Measurements from ENCODE around the gene DAPK1.

Gene DAPK1

DNA sequence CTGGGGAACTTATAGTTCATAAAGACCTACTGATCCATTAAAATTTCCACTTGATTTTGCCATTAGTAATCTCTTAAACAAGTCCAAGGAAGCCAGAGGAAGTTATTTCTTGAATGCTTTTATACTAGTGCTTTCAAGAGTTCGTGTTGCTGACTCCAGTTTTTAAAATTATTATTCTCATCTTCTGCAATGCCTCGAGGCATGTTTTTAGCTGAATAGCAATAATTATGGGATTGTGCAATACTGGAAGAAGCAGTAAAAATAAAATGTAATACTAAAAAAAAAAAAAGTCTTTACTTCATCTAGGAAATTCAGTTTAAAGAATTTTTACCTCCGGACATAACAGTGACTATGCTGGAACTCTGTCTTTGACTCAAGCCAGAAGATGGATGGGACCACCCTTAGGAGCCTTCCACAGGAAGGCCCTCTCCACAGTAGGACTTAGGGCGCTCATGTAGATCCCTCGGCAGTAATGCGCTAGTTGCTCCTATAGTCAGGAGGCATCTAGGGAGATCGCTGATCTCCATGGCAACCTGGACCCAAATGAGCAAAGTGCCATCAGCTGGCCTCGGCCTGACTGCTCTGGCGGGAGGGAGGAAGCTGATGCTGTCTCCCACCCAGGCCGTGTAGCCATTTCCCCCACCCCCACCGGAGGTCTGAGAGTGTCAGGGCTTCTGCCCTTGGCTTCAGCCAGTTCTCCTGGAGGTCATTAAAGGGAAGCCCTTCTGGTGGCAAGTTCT, 56.7 kb downstream of the DAPK1 start:
- Histone ChIP-seq H4K20me1 (ENCODE audit: insufficient read depth, low read length) (no peaks in the 10 kb centered on the region), H3K9ac (ENCODE audit: low read length) (no peak overlapping the region), H3K9me3 (replicated peaks; ENCODE audit: insufficient read depth, low read length) (no peaks in the 10 kb centered on the region), H3K4me1 (ENCODE audit: low read length) (peaks cover 30% of the 10 kb centered on the region), H3F3A (ENCODE audit: insufficient read depth, low read length) (0 out of 2 replicates have a peak, but pooled peaks cover 4% of the 10 kb centered on the region), H3K36me3 (replicated peaks; ENCODE audit: insufficient read depth, low read length) (no peaks in the 10 kb centered on the region), H3K4me2 (ENCODE audit: low read depth, low read length) (no peak overlapping the region), H3K79me2 (ENCODE audit: low read length) (peaks cover 43% of the 10 kb centered on the region), H3K27ac (ENCODE audit: low read length) (peak overlapping the region; percentile 95), H2AFZ (ENCODE audit: low read length) (no peak overlapping the region), H3K4me3 (ENCODE audit: low read length) (no peak overlapping the region), H3K27me3 (replicated peaks; ENCODE audit: insufficient read depth, low read length) (no peaks in the 10 kb centered on the region), H3K9me2 (replicated peaks; ENCODE audit: insufficient read depth, low read length) (no peaks in the 10 kb centered on the region)
- no peak for TF ChIP-seq CTCF (IDR thresholded peaks at IDR 0.05; ENCODE audit: low read length)
- no peak for TF ChIP-seq EZH2phosphoT487 (IDR thresholded peaks at IDR 0.05; ENCODE audit: low read length)
- no peak for TF ChIP-seq EZH2 (optimal IDR thresholded peaks at IDR 0.05; ENCODE audit: low read depth, low read length)
- DNase-seq: no peak

- Histone ChIP-seq H3K27me3 (replicated peaks; ENCODE audit: insufficient read depth, low read length) (no peaks in the 10 kb centered on the region), H3K9me3 (replicated peaks; ENCODE audit: insufficient read depth, low read length) (no peaks in the 10 kb centered on the region), H3K9me2 (replicated peaks; ENCODE audit: insufficient read depth, low read length) (no peaks in the 10 kb centered on the region), H3K4me2 (ENCODE audit: low read depth, low read length) (no peak overlapping the region), H3F3A (ENCODE audit: insufficient read depth, low read length) (0 out of 2 replicates have a peak, but pooled peaks cover 4% of the 10 kb centered on the region), H3K27ac (ENCODE audit: low read length) (peak overlapping the region; percentile 95), H4K20me1 (ENCODE audit: insufficient read depth, low read length) (no peaks in the 10 kb centered on the region), H3K79me2 (ENCODE audit: low read length) (peaks cover 43% of the 10 kb centered on the region), H3K4me3 (ENCODE audit: low read length) (no peak overlapping the region), H3K4me1 (ENCODE audit: low read length) (peaks cover 30% of the 10 kb centered on the region), H3K9ac (ENCODE audit: low read length) (no peak overlapping the region), H2AFZ (ENCODE audit: low read length) (no peak overlapping the region), H3K36me3 (replicated peaks; ENCODE audit: insufficient read depth, low read length) (no peaks in the 10 kb centered on the region)
- DNase-seq: no peak
- no peak for TF ChIP-seq EZH2phosphoT487 (IDR thresholded peaks at IDR 0.05; ENCODE audit: low read length)
- TF ChIP-seq CTCF (IDR thresholded peaks at IDR 0.05; ENCODE audit: low read length): no peak
- no peak for TF ChIP-seq EZH2 (optimal IDR thresholded peaks at IDR 0.05; ENCODE audit: low read depth, low read length)
Observed at GRCh38 chr9:87554976-87555375, 57.3 kb downstream of the DAPK1 start.

DNA sequence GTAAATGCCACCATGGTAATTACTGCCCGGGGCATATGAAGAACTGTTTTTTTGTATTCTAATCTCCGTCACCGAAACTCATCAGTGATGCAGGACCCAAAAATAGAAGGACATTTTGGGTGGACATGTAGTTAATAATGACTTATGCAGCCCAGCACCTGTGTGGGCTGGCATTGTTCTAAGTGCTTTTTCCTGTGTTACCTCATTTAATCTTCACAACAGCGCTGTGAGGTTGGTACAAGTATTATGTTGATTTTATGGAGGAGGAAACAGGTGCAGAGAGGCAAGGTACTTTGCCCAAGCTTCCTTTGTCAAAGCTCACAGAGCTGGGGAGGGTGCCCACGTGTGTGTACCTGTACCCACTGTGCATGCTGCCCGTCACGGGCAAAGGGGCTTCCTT, 58.4 kb downstream of the DAPK1 start:
- Histone ChIP-seq H3K9me2 (replicated peaks; ENCODE audit: insufficient read depth, low read length) (no peaks in the 10 kb centered on the region), H3K4me2 (ENCODE audit: low read depth, low read length) (peak overlapping the region; percentile 51; the same call in 1 of the 2 replicates), H3K9me3 (replicated peaks; ENCODE audit: insufficient read depth, low read length) (no peaks in the 10 kb centered on the region), H3K9ac (ENCODE audit: low read length) (peak overlapping the region; percentile 68), H3K36me3 (replicated peaks; ENCODE audit: insufficient read depth, low read length) (no peaks in the 10 kb centered on the region), H3K4me3 (ENCODE audit: low read length) (no peak overlapping the region), H3F3A (ENCODE audit: insufficient read depth, low read length) (0 out of 2 replicates have a peak, but pooled peaks cover 4% of the 10 kb centered on the region), H3K27me3 (replicated peaks; ENCODE audit: insufficient read depth, low read length) (no peaks in the 10 kb centered on the region), H2AFZ (ENCODE audit: low read length) (no peak overlapping the region), H3K79me2 (ENCODE audit: low read length) (peaks cover 43% of the 10 kb centered on the region), H4K20me1 (ENCODE audit: insufficient read depth, low read length) (no peaks in the 10 kb centered on the region), H3K4me1 (ENCODE audit: low read length) (peaks cover 30% of the 10 kb centered on the region), H3K27ac (ENCODE audit: low read length) (peak overlapping the region; percentile 95)
- no peak for TF ChIP-seq EZH2phosphoT487 (IDR thresholded peaks at IDR 0.05; ENCODE audit: low read length)
- no peak for TF ChIP-seq EZH2 (optimal IDR thresholded peaks at IDR 0.05; ENCODE audit: low read depth, low read length)
- no peak for TF ChIP-seq CTCF (IDR thresholded peaks at IDR 0.05; ENCODE audit: low read length)
- DNase-seq: peak; percentile 85
